ENCODE data around the gene LY6G5C.

DNA sequence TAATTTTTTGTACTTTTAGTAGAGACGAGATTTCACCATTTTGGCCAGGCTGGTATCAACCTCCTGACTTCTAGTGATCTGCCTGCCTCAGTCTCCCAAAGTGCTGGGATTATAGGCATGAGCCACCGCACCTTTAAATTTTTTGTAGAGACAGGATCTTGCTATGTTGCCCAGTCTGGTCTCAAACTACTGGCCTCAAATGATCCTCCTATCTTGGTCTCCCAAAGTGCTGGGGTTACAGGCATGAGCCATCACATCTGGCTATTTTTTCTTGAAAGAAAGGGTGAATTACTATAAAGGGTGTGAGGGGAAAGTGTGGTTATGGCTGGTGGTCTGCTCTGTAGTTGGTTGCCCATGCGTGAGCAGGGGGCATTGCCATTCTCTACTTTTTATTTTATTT, 27.4 kb upstream of the LY6G5C start:
- TF ChIP-seq, protein P1, sequence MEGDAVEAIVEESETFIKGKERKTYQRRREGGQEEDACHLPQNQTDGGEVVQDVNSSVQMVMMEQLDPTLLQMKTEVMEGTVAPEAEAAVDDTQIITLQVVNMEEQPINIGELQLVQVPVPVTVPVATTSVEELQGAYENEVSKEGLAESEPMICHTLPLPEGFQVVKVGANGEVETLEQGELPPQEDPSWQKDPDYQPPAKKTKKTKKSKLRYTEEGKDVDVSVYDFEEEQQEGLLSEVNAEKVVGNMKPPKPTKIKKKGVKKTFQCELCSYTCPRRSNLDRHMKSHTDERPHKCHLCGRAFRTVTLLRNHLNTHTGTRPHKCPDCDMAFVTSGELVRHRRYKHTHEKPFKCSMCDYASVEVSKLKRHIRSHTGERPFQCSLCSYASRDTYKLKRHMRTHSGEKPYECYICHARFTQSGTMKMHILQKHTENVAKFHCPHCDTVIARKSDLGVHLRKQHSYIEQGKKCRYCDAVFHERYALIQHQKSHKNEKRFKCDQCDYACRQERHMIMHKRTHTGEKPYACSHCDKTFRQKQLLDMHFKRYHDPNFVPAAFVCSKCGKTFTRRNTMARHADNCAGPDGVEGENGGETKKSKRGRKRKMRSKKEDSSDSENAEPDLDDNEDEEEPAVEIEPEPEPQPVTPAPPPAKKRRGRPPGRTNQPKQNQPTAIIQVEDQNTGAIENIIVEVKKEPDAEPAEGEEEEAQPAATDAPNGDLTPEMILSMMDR (IDR thresholded peaks at IDR 0.05) = no peak
- TF ChIP-seq POLR2A (IDR thresholded peaks at IDR 0.05) = no peak
